Fibroblast of pulmonary artery (primary cell): ENCODE data around the gene EDDM13.

Source experiments
- DNase-seq: peaks from one replicate; pipeline ENCODE4 v3.0.0-alpha.2; 2010; ENCODE audit warnings: low read depth
- H3K4me3 ChIP-seq: replicated peaks from 2 replicates; pipeline ENCODE4 v1.5.1; 2011; ENCODE audit warnings: low read depth, mild to moderate bottlenecking, control low read depth, low read length, moderate library complexity
- CTCF ChIP-seq: IDR thresholded peaks from 2 replicates; pipeline ENCODE4 v1.5.1; 2011; ENCODE audit warnings: mild to moderate bottlenecking, control low read depth, low read length, inconsistent platforms; ENCODE audit errors: missing control alignments

EDDM13 gene

DNA sequence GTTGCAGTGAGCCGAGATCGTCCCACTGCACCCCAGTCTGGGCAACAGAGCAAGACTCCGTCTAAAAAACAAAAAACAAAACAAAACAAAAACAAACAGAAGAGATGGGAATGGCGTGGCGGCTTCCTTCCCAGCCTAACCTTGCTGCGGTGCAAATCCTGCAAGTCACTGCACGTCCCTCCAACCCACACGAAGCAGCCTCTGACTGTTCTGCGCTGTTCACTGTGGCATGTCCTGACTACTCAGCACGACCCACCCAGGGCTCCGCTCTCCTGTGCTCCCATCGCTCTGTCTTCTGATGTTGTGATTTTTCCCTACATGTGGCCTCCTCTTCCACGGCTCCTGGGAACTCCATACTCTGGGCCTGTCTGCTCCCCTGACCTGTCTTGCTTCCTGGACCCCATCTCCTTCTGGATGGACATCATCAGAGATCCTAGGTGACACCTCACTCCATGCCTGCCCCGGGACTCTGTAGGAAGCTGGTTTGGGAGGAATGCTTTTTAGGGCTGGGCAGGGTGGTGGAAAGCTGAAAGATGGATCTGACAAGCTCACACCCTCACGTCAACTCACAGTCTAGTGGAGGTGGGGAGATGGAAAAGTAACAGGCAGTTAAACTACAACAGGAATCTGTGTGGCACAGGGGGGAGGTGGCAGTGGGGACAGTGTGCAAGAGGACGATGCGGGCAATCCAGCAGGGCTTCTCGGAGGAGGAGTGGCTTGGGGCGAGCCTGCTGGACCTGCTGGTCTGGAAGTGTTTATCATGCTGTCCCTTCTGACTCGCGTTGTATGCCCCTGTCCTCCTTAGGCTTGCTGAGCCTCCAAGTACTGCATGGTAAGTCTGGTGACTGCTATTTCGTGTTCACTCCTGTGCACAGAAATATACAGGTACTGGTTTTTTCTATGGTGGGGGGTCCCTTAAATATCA is 23.2 kb downstream of the EDDM13 start:
- DNase-seq, result no peak
- no peak for TF ChIP-seq CTCF
- H3K4me3 ChIP-seq, result no peak overlapping the region

DNA sequence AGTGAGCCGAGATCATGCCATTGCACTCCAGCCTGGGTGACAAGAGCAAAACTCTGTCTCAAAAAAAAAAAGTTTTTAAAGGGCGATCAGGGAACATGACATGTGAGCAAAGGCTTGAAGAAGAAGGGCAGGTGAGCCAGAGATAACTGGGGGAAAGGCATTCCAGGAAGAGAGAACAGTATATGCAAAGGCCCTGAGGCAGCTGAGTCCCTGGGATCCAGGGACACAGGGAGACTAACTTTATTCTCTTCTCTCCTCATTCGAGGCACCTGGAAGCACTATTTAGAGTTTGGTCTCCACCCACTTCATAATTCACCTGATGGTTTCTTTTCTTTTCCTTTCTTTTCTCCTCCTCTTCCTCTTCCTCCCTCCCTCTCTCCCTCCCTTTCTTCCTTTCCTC is 24.5 kb downstream of the EDDM13 start:
- DNase-seq, result no peak
- no peak for TF ChIP-seq CTCF

GRCh38 chr19:56299688-56300087 is 27.1 kb downstream of the EDDM13 start:
- DNase-seq, result no peak
- H3K4me3 ChIP-seq, result no peak overlapping the region
- no peak for TF ChIP-seq CTCF

More for the DNA sequence above, 24.5 kb downstream of the EDDM13 start:
- no peak overlapping the region for H3K4me3 ChIP-seq

- TF ChIP-seq CTCF, result peak; percentile 28
These were observed 28.6 kb downstream of the EDDM13 start for GRCh38 chr19:56301155-56301554.

GRCh38 chr19:56301886-56302620 is 29.5 kb downstream of the EDDM13 start:
- no peak overlapping the region for H3K4me3 ChIP-seq
- no peak for DNase-seq
- no peak for TF ChIP-seq CTCF

More at GRCh38 chr19:56301155-56301554, 28.6 kb downstream of the EDDM13 start:
- no peak overlapping the region for H3K4me3 ChIP-seq
- peak; percentile 28 for DNase-seq

DNA sequence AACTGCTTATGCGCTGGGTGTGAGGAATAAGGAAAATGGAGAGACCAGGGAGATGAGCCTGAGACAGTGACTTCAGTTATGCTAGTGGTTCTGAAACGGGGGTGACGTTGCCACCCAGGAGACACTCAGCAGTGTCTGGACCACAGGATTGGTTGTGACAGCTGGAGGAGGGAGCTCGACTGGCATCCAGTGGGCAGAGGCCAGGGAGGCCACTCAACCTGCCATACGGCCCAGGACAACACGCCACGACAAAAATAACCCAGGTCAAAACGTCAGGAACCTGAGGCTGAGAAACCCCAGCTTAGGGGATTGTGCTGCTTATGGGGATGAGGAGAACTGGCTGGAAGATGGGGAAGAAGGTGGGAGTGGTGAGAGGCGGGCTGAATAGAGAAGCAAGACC is 31.7 kb downstream of the EDDM13 start:
- DNase-seq, result no peak
- TF ChIP-seq CTCF, result no peak
- no peak overlapping the region for H3K4me3 ChIP-seq
